ENCODE data around the gene SLC22A15.

Gene SLC22A15

DNA sequence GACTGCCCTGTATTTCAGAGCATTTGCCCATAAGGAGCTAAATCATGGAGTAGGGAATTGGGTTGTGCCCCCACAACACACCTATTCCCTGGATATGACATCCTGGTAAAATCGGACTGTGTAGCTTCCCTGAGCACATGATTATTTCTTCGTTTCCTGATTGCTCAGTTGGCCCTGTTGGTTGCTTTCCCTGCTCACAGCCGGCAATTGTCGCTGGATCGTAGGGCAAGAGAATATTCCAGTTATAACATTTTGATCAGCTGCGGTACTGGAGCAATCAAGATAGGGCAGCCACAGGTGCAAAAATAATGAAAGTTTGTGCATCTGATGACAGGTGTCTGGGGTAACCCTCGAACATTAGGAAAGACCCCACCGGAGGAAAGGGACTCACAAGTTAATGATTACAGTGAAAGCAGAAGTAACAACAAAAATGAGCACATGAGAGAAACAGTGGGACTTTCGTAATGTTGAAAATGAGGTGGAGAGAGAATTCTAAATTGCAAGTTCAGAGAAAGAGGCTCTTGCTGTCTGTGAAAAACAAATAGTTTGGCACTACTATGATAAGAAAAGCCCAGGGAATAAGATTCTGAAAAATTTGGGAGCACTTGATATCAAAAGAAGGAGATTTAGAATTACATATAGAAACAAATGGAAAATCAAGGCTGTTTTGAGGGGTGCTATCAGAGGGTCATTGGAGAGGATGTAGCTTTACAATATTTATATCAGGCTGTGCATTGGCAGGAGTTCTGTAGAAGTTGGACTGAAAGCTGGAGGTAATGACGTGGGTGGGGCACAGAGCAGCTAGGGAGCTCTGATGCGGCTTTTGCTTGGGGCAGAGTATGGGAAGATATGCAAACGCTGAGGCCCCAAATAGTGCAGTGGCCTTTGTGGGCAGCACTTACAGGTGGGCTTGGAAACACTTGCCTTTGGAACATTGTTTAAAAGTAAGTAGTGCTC, 134.5 kb downstream of the SLC22A15 start, which contains the start of gene MAB21L3:
MAB21L3 (plus strand) TSS at position 833 of the 957 bp plus-strand sequence. CDS start 1,217 bp downstream, outside the sequence.
- no peak for DNase-seq

DNA sequence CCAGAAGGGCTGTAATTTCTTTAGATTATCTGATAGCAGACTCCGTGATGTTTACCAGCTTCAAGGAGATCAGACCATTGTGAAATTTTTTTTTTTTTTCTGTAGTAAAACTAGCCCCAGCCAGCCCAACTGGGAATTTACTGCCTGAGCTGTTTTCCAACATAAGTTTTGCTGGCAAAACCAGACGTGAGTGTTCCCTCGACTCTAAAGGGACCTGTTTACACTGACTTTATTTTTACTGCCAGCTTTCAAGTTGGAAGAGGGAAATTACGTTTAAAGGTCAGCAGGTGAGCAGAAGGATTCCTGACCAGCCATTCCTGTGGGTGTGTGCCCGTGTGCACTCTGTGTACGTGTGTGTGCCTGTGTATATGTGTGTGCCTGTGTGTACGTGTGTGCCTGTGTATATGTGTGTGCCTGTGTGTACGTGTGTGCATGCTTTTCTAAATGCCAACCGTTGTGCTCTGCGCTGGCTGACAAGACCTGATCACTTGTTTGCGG, 135.3 kb downstream of the SLC22A15 start:
- DNase-seq, result no peak

DNA sequence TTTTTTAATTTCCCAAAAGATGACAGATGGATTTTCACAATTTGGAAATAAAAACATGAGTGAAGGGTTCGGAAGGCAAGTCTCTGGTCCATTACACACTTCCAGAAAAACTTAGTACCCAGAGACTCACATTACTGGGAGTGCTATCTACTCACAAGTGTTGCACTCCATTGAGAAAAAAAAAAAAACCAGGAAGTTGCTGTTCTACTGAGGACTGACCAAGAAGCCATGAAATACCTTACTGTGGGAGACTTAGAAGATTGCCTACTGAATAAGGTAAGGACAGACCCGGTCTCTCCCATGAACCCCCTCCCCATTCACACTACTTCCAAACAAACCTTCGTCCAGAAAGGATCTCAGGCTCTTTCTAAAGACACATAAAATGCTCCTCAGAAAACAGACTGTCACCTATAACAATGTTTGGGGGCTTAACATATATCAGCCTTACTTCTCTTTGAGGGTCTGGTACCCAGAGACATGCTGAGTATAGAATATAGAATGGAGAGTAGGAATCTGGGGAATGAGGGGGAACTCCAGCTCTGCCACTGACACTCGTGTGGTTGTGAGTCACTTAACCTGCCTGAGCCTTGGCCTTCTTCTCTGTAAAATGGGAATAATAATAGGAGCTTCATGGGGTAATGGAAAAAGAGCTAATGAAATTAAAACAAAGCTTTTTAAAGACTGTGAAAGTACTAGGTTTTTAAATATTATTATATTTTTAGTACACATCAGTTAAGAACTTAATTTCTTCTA, 136.3 kb downstream of the SLC22A15 start:
- DNase-seq, result no peak

DNA sequence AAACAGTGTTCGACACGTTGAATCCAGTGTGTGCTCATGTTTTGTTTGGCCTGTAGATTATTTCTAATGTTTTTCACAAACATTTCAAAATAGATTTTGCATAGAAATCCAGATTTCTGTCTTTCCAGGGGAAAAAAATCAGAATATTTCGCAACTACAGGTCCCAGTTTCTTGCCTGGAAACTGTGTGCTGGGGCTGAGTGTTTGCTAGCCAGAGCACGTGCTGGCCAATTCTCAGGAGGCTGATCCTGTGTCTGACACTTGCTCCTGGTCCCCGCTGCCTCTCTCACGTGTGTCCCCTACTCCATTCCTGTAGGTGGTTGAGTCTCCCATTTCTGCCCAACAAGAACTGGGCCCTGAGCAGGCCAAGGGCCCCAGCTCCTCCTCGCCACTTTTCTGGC, 137.3 kb downstream of the SLC22A15 start:
- no peak for DNase-seq

DNA sequence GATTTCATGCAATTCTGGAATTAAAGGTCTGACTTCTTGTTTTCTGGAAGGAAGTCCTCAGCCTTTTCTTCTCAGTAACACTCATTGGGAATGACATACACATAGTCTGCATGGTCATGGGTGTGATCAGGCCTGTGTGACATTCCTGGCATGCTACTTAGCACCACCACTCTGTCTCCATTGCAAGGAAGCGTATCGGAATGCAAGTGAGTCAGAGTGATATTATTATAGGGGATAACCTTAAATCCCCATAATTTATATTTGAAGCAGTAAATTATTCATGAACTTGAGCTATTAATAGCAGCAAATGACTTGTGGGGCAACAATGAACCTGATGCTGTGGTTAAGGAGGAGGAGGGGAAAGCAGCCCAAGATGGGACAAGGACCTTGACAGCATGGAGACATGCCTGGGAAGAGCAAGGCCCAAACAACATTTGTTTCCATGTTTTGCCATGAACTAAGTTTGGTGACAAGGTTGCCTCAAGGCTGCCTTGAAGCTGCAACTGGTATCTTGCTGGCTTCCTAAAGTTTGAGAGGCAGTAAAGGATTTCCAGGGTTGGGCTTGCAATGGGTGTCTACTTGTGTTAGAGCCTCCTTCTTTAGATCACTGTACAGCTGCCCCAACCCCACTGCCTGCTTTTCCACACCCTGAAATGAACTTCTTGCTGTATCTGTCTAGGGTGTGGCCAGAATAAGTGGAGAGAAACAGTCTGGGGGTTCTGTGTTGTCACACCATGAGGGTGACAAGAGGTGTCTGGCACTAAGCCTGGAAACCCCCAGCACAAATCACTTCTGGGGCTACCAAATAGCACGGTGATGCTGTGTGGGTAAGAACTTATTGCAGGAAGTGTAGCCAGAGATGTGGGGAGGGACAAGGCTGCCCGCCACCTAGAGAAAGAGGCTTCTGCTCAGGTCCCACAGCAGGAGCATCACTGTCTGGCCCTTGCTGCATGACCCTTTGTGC, 139.4 kb downstream of the SLC22A15 start:
- DNase-seq, result no peak

DNA sequence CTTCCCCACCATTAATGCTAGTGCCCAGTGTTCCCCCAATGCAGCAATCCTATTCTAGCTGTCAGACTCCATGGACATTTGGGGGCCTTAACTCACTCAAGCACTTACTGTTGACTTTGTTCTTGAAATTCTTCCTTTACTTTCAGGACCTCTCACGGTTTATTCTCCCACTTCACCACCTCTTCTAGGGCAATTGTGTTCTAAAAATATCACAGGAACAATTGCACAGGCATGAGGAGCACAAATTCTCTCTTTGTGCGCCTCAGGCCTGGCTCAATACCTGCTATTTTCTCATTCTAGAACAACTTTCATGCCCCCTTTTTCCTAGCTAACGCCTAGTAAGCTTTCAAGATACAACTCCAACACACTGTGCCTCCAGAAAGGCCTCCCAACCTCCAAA, 142.2 kb downstream of the SLC22A15 start:
- no peak for DNase-seq
